PC-3 (cell line): ENCODE measurements around the gene ANKRD42.

Source experiments
- CTCF ChIP-seq: fragments of 300-600 bp; sonication (generic); conservative IDR thresholded peaks from 2 replicates; pipeline ENCODE4 v1.5.1; 2017; ENCODE audit warnings: antibody characterized with exemption, low read depth, mild to moderate bottlenecking, low read length
- EZH2 ChIP-seq: fragments of 300-600 bp; sonication (generic); IDR thresholded peaks from one replicate; pipeline ENCODE4 v1.6.1; 2017; ENCODE audit warnings: antibody characterized with exemption, mild to moderate bottlenecking, low read length; ENCODE audit not compliant: unreplicated experiment
- EZH2phosphoT487 ChIP-seq: fragments of 300-600 bp; sonication (generic); IDR thresholded peaks from 2 replicates; pipeline ENCODE4 v1.6.1; 2018; ENCODE audit warnings: mild to moderate bottlenecking, antibody characterized with exemption, low read length, borderline replicate concordance

- TF ChIP-seq CTCF (no peak), EZH2phosphoT487 (no peak), EZH2 (no peak)
Measured at GRCh38 chr11:83252266-83252665, 58.8 kb downstream of the ANKRD42 start.
